Right kidney (tissue), 1 donor: ENCODE measurements around the gene ETFA.
"Not testable (repeated sequence)": the region's sequence is repeated elsewhere in the genome, so short reads cannot be mapped to it uniquely, and the experiment has no call there.

Experiments used
- DNase-seq: peaks from one replicate; pipeline ENCODE4 v3.0.0-alpha.2; 2016

Gene ETFA

GRCh38 chr15:76328106-76328696 is 16.9 kb upstream of the ETFA start:
- no peak for DNase-seq

- DNase-seq: no peak
Observed at GRCh38 chr15:76327191-76328105, 16.2 kb upstream of the ETFA start.

GRCh38 chr15:76325704-76326103 is 14.4 kb upstream of the ETFA start:
- DNase-seq: no peak

DNA sequence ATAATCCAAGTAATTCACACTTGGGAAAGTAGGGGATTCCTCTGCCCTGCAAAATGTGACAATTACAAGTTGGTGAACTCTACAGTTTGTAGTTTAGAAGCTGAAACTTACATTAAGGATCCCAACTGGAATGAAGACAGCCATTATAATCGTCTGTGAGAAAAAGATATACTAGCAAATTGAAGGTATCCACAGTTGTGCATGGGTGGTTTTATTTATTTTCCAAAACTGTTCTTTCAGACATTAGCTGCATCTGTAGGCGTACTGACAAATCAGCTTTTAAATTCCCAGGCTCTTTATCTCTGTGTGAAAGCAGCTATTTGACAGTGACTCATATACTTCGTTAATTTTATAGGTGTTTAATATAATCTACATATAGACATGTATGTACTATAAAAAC is 12.8 kb upstream of the ETFA start:
- DNase-seq: no peak

DNA sequence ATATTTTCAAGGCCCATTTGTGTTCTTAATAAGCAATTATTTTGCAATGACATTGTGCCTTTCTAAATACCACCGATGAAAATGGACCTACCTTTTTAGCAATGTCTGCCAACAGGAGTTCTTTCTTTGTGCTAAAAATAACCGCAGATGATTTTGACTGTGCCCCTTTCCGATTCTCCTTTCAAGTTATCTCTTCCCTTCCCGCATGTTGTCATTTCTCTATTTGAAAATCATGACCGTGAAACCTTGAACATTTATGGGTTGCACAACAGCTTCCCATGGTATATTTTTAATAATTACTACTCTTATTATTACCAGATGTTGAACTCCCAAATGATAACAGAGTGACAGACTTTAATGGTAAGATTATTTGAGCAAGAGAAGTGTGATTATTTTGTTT is 10.3 kb upstream of the ETFA start:
- no peak for DNase-seq

GRCh38 chr15:76321171-76321570 is 9.9 kb upstream of the ETFA start:
- DNase-seq: no peak

- no peak for DNase-seq
Observed at GRCh38 chr15:76320012-76320411, 8.7 kb upstream of the ETFA start.

DNA sequence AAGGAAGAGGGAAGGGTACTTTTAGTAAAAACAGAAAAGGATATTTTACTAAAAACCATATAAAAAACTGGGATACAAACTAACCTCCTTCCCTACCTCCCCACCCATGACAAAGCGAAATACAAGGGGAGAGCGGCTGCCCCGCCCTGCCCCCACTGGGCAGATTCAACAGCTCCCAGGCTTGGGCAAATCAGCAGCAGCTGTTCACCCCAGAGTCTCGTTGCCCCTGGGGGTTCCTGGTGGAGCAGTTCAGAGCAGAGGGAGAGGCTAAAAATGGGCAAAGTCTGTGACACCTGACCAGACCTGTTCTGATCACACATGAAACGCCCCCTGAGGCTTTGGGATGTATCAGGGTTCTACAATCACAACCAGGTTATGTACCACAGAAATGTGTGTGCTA is 2.5 kb upstream of the ETFA start:
- no peak for DNase-seq

DNA sequence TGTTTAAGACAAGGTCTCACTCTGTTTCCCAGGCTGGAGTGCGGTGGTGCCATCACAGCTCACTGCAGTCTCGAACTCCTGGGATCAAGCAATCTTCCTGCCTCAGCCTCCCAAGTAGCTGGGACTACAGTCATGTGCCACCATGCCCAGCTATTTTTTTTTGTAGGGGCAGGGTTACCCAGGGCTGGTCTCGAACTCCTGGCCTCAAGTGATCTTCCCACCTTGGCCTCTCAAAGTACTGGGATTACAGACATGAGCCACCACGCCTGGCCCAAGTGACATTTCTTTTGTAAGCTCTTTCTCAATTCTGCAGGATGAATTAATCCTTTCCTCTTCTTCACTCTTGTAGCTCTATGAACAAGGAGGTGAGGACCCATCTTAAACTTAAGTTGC is 1.9 kb upstream of the ETFA start:
- DNase-seq: not testable (repeated sequence)

DNA sequence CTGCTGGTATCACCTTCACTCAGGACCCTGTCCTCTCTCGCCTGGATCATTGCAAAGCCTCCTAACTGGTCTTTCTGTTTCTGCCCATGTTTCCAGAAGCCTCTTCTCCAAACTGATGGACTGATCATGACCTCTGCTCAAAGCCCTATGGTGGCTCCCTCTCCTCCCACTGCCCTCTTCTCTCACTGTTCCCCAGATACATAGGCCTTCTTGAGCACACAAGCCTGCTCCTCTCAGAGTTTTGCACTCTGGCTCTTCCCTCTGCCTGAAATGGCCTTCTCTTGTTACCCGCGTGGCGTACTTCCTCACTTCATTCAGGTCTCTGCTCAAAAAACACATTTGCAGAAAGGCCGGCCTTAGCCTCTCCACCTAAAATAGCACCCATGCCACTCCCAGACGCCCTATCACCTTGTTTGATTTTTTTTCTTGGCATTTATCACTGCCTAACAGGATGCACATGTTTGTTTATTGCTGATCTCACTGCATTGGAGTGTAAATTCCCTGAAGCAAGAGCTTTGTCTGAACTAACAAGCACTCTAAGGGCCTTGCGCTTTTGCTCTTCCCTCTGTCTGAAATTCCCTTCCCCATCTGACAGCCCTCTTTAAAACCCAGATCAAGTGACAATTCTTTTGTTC is 1.4 kb upstream of the ETFA start:
- DNase-seq: no peak

DNA sequence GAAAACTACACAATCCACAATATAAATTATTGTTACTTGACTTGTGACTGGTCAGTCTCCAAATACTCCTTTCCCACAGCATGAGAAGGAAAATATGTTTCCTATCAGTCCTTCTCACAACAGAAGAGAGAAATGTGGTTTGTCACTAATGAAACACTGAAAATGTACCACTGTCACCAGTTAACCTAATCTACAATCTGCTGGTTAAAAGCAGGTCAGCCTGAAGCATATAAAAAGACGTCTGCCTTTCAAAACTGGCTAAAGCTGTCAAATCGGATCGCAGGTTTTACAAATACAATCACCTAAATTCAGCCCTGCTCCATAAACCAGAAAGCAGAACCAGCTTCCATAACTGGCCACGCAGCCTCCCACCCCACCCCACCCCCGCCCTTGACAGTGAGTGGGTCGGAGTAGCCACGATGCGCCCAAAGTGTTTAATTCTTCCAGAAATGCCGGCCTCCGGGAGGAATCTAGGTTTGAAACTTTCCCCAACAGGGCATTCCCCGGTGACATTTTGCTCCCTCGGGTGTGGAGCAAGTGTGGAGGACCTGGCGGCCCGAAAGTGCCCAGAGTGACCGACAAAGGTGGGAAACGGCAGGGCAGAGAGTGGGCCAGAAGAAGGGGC is 682 bp downstream of the ETFA start:
- no peak for DNase-seq

DNA sequence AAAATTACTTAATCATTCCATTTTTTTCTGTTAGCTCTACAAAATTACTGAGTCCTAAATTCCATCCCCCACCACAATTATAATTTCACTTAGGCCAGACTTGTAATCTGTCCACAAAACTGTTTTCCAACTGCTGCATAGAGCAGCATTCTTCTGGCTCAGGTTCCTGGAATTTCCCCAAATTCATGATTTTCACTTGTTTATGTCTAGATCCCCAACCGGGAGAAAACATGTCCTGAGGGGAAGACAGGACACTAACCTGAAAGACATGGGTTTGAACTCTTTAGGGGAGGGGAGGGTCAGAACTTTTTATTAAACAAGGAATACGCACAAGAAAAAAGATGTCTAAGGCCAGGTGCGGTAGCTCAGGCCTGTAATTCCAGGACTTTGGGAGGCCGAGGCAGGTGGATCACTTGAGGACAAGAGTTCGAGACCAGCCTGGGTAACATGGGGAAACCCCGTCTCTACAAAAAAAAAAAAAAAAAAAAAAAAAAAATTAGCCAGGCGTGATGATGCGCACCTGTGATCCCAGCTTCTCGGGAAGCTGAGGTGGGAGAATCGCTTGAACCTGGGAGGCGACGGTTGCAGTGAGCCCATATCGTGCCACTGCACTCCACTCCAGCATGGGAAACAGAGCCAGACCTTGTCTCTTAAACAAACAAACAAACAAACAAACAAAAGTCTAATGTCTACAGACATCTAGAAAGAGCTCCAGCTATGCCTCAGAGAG is 1.5 kb downstream of the ETFA start:
- no peak for DNase-seq

- no peak for DNase-seq
Observed at GRCh38 chr15:76303909-76304308, 7.4 kb downstream of the ETFA start.

DNA sequence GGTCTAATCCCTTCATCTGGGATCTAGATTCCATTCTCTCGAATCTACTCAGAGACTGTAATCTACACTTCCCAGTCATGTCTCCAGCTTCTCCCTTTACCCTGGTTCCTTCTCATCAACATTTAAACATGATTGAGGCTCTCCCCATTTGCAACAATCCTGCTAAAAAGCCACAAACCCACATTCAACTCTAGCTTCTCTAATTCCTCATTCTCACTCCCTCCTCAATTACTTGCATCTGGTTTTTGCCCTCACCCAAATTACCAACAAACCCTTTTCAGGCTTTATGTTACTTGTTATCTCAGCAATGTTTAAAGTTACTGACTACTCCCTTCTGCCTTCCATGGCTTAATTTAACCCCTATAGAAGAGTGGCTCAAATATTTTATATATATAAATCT is 11.5 kb downstream of the ETFA start:
- no peak for DNase-seq

- DNase-seq: no peak
Observed at GRCh38 chr15:76298986-76299385, 12.3 kb downstream of the ETFA start.

DNA sequence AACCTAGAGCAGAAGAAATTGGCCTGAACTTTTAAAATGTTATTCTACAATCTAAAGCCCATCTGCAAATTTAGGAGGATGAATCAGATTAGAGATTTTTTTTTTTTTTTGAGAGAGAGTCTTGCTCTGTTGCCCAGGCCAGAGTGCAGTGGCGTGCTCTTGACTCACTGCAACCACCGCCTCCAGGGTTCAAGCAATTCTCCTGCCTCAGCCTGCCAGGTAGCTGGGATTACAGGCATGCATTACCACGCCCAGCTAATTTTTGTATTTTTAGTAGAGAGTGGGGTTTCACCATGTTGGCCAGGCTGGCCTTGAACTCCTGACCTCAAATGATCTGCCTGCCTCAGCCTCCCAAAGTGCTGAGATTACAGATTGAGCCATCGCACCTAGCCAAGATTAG is 13.3 kb downstream of the ETFA start:
- not testable (repeated sequence) for DNase-seq

GRCh38 chr15:76296849-76297248 is 14.4 kb downstream of the ETFA start:
- DNase-seq: no peak

GRCh38 chr15:76294463-76294862 is 16.8 kb downstream of the ETFA start:
- not testable (repeated sequence) for DNase-seq

DNA sequence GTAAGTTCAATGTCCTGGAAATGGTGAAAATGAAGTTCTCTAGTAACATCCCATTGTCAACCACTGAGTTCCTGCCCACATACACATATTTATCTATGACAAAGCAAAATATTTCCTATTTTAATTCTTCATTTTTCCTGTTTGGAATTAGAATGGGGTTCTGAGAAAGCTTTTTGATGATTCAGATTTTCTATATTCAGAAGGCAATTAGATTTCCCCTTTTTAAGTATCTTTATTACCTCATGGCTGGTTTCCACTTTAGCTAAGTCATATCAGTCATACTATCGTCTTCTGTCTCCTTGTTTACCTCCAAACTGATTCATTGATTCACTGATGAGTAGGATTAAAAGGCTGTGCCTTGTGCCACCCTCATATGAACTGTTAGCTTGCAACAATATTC is 17.9 kb downstream of the ETFA start:
- DNase-seq: no peak

DNA sequence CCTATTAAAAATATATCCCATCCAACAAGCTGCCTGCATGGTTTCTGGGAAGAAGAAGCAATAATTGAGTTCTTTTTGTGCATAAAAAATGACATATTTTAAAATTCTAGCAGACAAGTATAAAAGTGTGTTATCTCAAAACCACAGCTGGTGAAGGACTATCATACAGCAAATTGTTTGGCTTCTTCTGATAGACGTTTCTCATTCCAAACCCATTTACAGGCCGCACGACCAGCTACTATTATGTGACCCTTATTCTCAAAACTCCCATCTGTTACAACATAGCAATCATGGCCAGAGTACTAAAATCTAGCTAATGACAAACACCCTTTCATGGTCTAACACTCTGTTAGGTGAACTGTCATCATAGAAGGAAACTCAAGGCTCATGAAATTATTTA is 21.7 kb downstream of the ETFA start:
- no peak for DNase-seq

DNA sequence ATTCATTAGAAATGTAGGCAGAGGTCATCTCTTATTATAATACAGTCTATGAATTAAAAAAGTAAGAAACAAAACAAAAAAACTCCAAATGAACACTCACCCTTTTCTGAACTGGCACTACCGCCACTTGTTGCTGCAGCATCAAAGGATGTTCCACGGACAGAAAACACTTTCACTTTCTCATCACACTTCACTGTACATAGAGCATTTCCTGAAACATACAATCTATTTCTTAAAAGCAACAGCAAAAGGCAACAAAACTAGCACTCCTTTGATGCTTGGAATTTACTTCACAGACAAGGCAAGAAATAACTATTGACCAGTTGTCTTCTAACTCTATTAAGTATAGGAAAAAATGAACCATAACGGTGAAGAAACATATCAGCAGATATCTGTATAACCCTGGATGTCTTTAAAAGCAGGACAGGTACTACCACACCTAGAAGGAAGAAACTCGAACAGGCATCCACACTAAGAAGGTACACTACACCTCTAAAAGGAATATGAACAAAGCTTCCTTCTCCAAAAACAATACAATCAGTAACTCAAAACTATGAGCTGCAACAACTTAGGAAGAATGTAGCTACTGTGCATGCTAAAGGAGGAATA is 24.9 kb downstream of the ETFA start:
- no peak for DNase-seq

DNA sequence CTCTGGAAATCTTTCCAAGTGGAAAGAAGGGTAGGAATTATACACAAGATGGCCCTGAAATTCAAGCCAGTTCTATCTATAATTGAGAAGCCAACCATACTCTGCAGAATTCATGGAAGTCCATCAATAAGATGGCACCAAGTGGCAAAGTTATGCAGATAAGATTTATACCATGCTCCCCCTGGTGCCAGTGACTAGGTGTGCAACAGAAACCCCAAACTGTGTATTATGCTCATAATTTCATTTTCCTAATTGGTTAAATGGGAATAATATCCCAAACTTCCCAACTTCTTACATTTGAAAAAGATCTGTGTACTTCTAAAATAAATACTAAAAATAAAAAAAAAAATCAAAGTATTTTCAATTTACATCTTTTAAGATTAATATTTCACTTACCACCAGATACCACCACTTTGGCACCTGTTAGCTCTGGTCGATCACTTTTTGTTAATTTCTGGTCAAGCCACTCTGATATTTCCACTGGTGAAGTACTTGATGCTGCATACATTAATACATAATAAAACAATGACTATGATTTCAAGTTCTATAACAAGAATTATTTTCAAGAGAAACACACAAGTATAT is 25.9 kb downstream of the ETFA start:
- no peak for DNase-seq
